ENCODE measurements around the gene ZNF787.

DNA sequence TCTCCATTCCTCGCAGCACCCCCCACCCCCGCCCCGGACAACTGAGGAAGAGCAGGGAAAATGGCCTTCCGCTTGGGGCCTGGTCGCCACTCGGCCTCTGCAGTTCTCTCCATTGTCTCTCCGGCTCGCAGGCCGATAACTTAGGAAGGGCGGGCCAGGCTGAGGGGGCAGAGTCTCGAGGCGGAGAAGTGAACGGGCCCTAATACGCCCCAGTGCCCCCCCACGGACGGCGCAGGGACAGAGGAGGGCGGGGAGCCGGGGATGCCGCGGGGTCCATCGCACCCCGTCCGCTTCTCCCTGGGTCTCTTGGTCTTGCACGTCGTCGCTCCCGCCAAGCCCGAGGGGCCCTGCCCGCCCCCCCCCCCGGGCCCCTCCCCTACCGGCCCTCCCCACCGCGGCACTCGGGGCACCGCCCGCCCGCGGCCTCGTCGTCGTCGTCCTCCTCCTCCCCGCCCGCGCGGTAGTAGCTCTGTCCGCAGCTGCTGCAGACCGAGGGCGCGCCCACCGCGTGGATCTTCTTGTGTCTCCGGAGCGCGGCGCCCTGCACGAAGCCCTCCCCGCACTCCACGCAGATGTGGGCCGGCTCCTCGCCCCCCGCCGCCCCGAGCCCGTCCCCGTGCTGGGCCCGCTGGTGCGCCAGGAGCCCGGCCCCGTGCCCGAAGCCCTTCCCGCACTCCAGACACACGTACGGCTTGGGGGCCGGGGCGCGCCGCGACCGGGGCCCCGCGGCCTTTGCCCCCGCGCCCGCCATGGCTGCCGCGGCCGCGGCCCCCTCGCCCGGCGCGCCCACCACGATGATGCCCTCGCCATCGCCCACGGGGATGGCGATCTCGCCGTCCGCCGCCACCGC, 33.2 kb downstream of the ZNF787 start:
- TF ChIP-seq EP300 (IDR thresholded peaks at IDR 0.05): no peak
- TF ChIP-seq CTCF (IDR thresholded peaks at IDR 0.05): no peak
- TF ChIP-seq SMC3 (IDR thresholded peaks at IDR 0.05): no peak
- TF ChIP-seq ZNF302 (CRISPR knock-in tag; IDR thresholded peaks at IDR 0.05): no peak
- no peak for TF ChIP-seq CHD4 (IDR thresholded peaks at IDR 0.05; ENCODE audit: borderline replicate concordance)
- no peak for TF ChIP-seq JUN (IDR thresholded peaks at IDR 0.05)
- TF ChIP-seq POLR2A (IDR thresholded peaks at IDR 0.05; ENCODE audit: low read length): no peak
- no peak for TF ChIP-seq BHLHE40 (IDR thresholded peaks at IDR 0.05; ENCODE audit: low read depth, low read length)
- TF ChIP-seq MAFK (IDR thresholded peaks at IDR 0.05; ENCODE audit: partially characterized antibody): no peak
- no peak for TF ChIP-seq ESRRA (IDR thresholded peaks at IDR 0.05; ENCODE audit: borderline replicate concordance, low read length)
- TF ChIP-seq, protein P1, sequence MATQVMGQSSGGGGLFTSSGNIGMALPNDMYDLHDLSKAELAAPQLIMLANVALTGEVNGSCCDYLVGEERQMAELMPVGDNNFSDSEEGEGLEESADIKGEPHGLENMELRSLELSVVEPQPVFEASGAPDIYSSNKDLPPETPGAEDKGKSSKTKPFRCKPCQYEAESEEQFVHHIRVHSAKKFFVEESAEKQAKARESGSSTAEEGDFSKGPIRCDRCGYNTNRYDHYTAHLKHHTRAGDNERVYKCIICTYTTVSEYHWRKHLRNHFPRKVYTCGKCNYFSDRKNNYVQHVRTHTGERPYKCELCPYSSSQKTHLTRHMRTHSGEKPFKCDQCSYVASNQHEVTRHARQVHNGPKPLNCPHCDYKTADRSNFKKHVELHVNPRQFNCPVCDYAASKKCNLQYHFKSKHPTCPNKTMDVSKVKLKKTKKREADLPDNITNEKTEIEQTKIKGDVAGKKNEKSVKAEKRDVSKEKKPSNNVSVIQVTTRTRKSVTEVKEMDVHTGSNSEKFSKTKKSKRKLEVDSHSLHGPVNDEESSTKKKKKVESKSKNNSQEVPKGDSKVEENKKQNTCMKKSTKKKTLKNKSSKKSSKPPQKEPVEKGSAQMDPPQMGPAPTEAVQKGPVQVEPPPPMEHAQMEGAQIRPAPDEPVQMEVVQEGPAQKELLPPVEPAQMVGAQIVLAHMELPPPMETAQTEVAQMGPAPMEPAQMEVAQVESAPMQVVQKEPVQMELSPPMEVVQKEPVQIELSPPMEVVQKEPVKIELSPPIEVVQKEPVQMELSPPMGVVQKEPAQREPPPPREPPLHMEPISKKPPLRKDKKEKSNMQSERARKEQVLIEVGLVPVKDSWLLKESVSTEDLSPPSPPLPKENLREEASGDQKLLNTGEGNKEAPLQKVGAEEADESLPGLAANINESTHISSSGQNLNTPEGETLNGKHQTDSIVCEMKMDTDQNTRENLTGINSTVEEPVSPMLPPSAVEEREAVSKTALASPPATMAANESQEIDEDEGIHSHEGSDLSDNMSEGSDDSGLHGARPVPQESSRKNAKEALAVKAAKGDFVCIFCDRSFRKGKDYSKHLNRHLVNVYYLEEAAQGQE (IDR thresholded peaks at IDR 0.05): no peak
- TF ChIP-seq, protein P2, sequence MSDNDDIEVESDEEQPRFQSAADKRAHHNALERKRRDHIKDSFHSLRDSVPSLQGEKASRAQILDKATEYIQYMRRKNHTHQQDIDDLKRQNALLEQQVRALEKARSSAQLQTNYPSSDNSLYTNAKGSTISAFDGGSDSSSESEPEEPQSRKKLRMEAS (IDR thresholded peaks at IDR 0.05): no peak
- no peak for TF ChIP-seq MYC (IDR thresholded peaks at IDR 0.05; ENCODE audit: borderline replicate concordance, low read length)
- no peak for TF ChIP-seq NR3C1 (IDR thresholded peaks at IDR 0.05)

Measured in A549 (cell line).